Ascending aorta (tissue), 2 donors: ENCODE data around the gene METTL4. TPM values are rescaled to one million over a fixed set of nuclear protein-coding genes. Genes with fewer than 3 reads are reported as not detected.
"Not testable (repeated sequence)": the region's sequence is repeated elsewhere in the genome, so short reads cannot be mapped to it uniquely, and the experiment has no call there.

Experiments used
- DNase-seq, 2 donors: peaks; one replicate each; pipeline ENCODE4 v3.0.0-alpha.2; 2019; ENCODE audit warnings: low spot score in 2 of 2
- H3K27ac ChIP-seq, 2 donors: fragments of 200-600 bp; sonication (generic); one replicate each; pipeline ENCODE4 v1.5.1; 2016 to 2017; ENCODE audit warnings: mild to moderate bottlenecking in 1 of 2
- H3K27me3 ChIP-seq: fragments of 200-600 bp; sonication (generic); one replicate; pipeline ENCODE4 v1.5.1; 2017
- H3K36me3 ChIP-seq, 2 donors: fragments of 200-600 bp; sonication (generic); one replicate each; pipeline ENCODE4 v1.5.1; 2016
- H3K4me1 ChIP-seq, 2 donors: fragments of 200-600 bp; sonication (generic); one replicate each; pipeline ENCODE4 v1.5.1; 2016 to 2017; ENCODE audit warnings: mild to moderate bottlenecking in 1 of 2
- H3K4me3 ChIP-seq, 2 donors: fragments of 200-600 bp; sonication (generic); one replicate each; pipeline ENCODE4 v1.5.1; 2016 to 2017; ENCODE audit warnings: mild to moderate bottlenecking in 1 of 2
- H3K9me3 ChIP-seq, 2 donors: fragments of 200-600 bp; sonication (generic); one replicate each; pipeline ENCODE4 v1.5.1; 2016
- CTCF ChIP-seq, 3 experiments: fragments of 200-600 bp in 2 of 3; fragments of 450-650 bp in 1 of 3; sonication (generic) in 2 of 3; IDR thresholded peaks; one replicate each; pipeline ENCODE4 v1.5.1; 2016 to 2019; ENCODE audit warnings: antibody characterized with exemption in 3 of 3, mild to moderate bottlenecking in 1 of 3, moderate library complexity in 1 of 3
- intact Hi-C: fragments of 100-400 bp; cut with DNase I; formaldehyde crosslinking; loops from one replicate; pipeline ENCODE4 v1.15.1; 2023
- total RNA-seq: library from RNA; depleted of rRNA; stranded (reverse); fragments of >200 nt; gene quantifications from one replicate; pipeline ENCODE4 v1.1.0, GENCODE V29; 2016

The METTL4 gene
- total RNA-seq, 1 donor from 2014 or later, result not detected

DNA sequence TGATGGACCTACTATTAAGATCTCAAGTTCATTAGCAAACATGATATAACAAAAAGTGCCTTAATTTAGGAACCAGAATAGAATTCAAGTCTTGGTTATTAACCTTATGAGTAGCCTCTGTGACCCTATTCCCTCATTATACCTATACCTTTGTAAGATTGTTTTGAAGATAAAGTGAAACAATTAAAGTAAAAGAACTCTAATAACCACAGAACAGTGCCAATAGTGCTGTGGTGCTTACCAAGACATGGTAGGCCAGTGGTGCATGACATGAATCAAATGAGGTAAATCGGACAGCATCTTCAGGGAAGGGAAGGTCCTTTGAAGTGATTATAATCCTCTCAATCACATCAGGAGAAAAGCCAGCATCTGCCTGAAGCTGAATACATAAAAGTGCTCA is 36.4 kb downstream of the METTL4 start:
- Histone ChIP-seq H3K27ac (no peak overlapping the region), H3K4me1 (no peaks in the 10 kb centered on the region), H3K36me3 (no peaks in the 10 kb centered on the region), H3K27me3 (no peaks in the 10 kb centered on the region), H3K4me3 (no peak overlapping the region), H3K9me3 (no peaks in the 10 kb centered on the region)
- intact Hi-C loops, result no loop called here
- no peak for TF ChIP-seq CTCF (IDR thresholded peaks at IDR 0.05)
- DNase-seq, result no peak

GRCh38 chr18:2532797-2533196 is 38.5 kb downstream of the METTL4 start:
- intact Hi-C loops, result no loop called here
- DNase-seq, result no peak
- Histone ChIP-seq H3K4me1 (no peaks in the 10 kb centered on the region), H3K27me3 (no peaks in the 10 kb centered on the region), H3K4me3 (no peak overlapping the region), H3K36me3 (no peaks in the 10 kb centered on the region), H3K27ac (no peak overlapping the region), H3K9me3 (no peaks in the 10 kb centered on the region)
- no peak for TF ChIP-seq CTCF (IDR thresholded peaks at IDR 0.05)

- intact Hi-C loops, result no loop called here
- Histone ChIP-seq H3K27me3 (no peaks in the 10 kb centered on the region), H3K9me3 (no peaks in the 10 kb centered on the region), H3K4me3 (no peak overlapping the region), H3K4me1 (no peaks in the 10 kb centered on the region), H3K36me3 (no peaks in the 10 kb centered on the region), H3K27ac (no peak overlapping the region)
- no peak for DNase-seq
- TF ChIP-seq CTCF (IDR thresholded peaks at IDR 0.05), result no peak
These were observed 39.6 kb downstream of the METTL4 start for GRCh38 chr18:2531751-2532150.

DNA sequence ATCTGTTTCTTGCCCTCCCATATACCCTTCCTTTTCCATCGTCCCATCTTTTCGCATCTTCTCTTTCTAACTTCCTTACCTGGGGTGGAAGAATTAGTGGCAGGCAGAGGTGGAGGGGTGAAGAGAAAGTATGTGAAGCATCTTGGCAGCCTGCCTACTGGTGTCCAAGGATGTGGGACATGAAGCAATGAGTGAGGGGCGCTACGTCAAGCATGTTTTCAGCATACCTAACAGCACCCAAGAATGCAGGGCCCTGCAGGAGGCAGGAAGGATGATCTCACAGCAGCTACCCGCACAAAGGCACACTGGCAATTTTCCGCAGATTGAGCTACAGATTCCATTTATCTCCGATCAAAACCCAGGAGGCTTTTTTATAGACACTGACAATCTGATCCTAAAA is 42.2 kb downstream of the METTL4 start:
- Histone ChIP-seq H3K27me3 (no peaks in the 10 kb centered on the region), H3K4me1 (no peaks in the 10 kb centered on the region), H3K27ac (no peak overlapping the region), H3K4me3 (no peak overlapping the region), H3K9me3 (no peaks in the 10 kb centered on the region), H3K36me3 (no peaks in the 10 kb centered on the region)
- no peak for DNase-seq
- intact Hi-C loops, result no loop called here
- TF ChIP-seq CTCF (IDR thresholded peaks at IDR 0.05), result no peak

DNA sequence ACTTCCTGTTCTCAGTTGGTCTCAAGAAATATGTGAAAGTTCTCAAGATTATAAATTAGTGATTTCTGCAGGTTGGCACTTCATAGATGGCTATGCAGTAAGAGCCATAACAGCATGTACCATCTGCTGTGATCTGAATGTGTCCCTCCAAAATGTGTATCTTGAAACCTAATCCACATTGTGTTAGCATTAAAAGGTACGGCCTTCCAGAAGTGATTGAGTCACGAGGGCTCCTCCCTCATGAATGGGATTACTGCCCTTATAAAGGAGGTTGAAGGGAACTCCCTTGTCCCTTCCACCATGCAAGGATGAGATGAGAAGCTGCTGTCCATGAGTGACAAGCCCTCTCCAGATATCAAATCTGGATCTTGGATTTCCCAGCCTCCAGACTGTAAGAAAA is 45.0 kb downstream of the METTL4 start:
- no peaks in the 10 kb centered on the region for H3K9me3 ChIP-seq
- TF ChIP-seq CTCF (IDR thresholded peaks at IDR 0.05), result no peak
- no peaks in the 10 kb centered on the region for H3K4me1 ChIP-seq
- H3K4me3 ChIP-seq, result no peak overlapping the region
- DNase-seq, result no peak
- H3K27me3 ChIP-seq, result no peaks in the 10 kb centered on the region
- H3K36me3 ChIP-seq, result no peaks in the 10 kb centered on the region
- intact Hi-C loops, result no loop called here
- H3K27ac ChIP-seq, result no peak overlapping the region

DNA sequence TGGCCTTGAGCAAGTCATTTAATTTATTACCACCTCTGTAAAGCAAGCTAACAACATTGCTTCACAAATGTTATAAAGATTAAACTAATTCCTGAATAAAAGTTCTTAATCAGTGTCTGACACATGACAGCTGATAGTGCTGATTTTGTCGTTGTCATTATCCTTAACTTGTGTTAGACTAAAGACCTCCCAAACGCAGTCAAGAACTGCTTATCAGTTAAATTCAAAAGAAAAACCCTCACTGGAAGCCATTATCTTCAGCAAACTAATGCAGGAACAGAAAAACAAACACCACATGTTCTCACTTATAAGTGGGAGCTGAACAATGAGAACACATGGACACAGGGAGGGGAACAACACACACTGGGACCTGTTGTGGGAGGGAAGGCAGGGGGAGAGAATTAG is 46.5 kb downstream of the METTL4 start:
- H3K27ac ChIP-seq, H3K27me3 ChIP-seq, H3K4me1 ChIP-seq, H3K36me3 ChIP-seq, intact Hi-C loops, H3K9me3 ChIP-seq, H3K4me3 ChIP-seq, DNase-seq: not testable (repeated sequence)
